H1 (cell line): ENCODE results near the gene SLC2A11. TPM values are rescaled to one million over a fixed set of nuclear protein-coding genes. Genes with fewer than 3 reads are reported as not detected.

ENCODE experiments used
- CTCF ChIA-PET: fragments of 300-600 bp; sonication (Branson Sonifier 250); formaldehyde crosslinking; loops from one replicate; lab custom pipeline; 2021; ENCODE audit not compliant: partially characterized antibody; lab: Charles Lee
- POLR2A ChIA-PET: fragments of 300-600 bp; sonication (Branson Sonifier 250); formaldehyde crosslinking; loops from one replicate; lab custom pipeline; 2021; ENCODE audit warnings: inconsistent platforms; ENCODE audit not compliant: partially characterized antibody; lab: Charles Lee
- DNase-seq, 2 experiments: peaks; one replicate each; pipeline versions ENCODE4 v3.0.0 to v3.0.0-alpha.2; 2010 to 2022; ENCODE audit warnings: low spot score in 2 of 2, low read depth in 1 of 2, mixed read lengths in 1 of 2
- FAIRE-seq: peaks from 2 replicates; lab custom pipeline; 2011; peaks lifted over from hg19 to GRCh38; lab: Jason Lieb, UNC
- H2AFZ ChIP-seq: 2 replicates; pipeline ENCODE4 v1.8.1; 2012; ENCODE audit warnings: low read length, inconsistent platforms
- H2AK5ac ChIP-seq: 2 replicates; pipeline ENCODE4 v1.6.1; 2013; ENCODE audit warnings: low read depth, low read length
- H2BK120ac ChIP-seq: replicated peaks from 2 replicates; pipeline ENCODE3; 2013; ENCODE audit warnings: low read depth, low read length, inconsistent platforms
- H2BK12ac ChIP-seq: 2 replicates; pipeline ENCODE4 v1.6.1; 2013; ENCODE audit warnings: low read depth, low read length
- H2BK15ac ChIP-seq: 2 replicates; pipeline ENCODE4 v1.6.1; 2013; ENCODE audit warnings: low read length
- H2BK20ac ChIP-seq: 2 replicates; pipeline ENCODE4 v1.6.1; 2013; ENCODE audit warnings: low read length
- H2BK5ac ChIP-seq: 2 replicates; pipeline ENCODE4 v1.6.1; 2013; ENCODE audit warnings: low read depth, low read length
- H3K14ac ChIP-seq: 2 replicates; pipeline ENCODE4 v1.6.1; 2013; ENCODE audit warnings: inconsistent platforms; ENCODE audit not compliant: insufficient read length
- H3K18ac ChIP-seq: 2 replicates; pipeline ENCODE4 v1.6.1; 2013; ENCODE audit warnings: low read length; ENCODE audit errors: extremely low read depth
- H3K23ac ChIP-seq: 2 replicates; pipeline ENCODE4 v1.6.1; 2013; ENCODE audit warnings: inconsistent platforms; ENCODE audit not compliant: insufficient read length
- H3K23me2 ChIP-seq: 2 replicates; pipeline ENCODE4 v1.6.1; 2013; ENCODE audit warnings: low read depth, low read length
- H3K27ac ChIP-seq: 2 replicates; pipeline ENCODE4 v1.6.1; 2011; ENCODE audit warnings: low read depth, low read length, inconsistent platforms
- H3K27me3 ChIP-seq, 4 experiments: replicated peaks in 1 of 4; 1 replicate in 1 of 4; 2 replicates in 3 of 4; pipeline versions ENCODE4 v1.6.1 to v1.8.1; 2011 to 2013; ENCODE audit warnings: low read length in 3 of 4, mild to moderate bottlenecking in 3 of 4, inconsistent platforms in 2 of 4, mixed read lengths in 2 of 4, moderate library complexity in 1 of 4; ENCODE audit not compliant: control insufficient read depth in 3 of 4, insufficient read depth in 3 of 4; ENCODE audit errors: extremely low read depth in 1 of 4
- H3K36me3 ChIP-seq, 4 experiments: 2 replicates each; pipeline versions ENCODE4 v1.6.1 to v1.8.1; 2011 to 2013; ENCODE audit warnings: mild to moderate bottlenecking in 4 of 4, low read length in 3 of 4, moderate library complexity in 2 of 4, control low read depth in 1 of 4, inconsistent platforms in 1 of 4; ENCODE audit not compliant: insufficient read depth in 4 of 4, control insufficient read depth in 2 of 4
- H3K4ac ChIP-seq: replicated peaks from 2 replicates; pipeline ENCODE3; 2013; ENCODE audit warnings: low read length, low read depth, mixed read lengths, inconsistent platforms; ENCODE audit not compliant: insufficient read length
- H3K4me1 ChIP-seq, 4 experiments: replicated peaks in 1 of 4; 1 replicate in 1 of 4; 2 replicates in 3 of 4; pipeline versions ENCODE4 v1.6.1 to v1.8.1; 2011 to 2013; ENCODE audit warnings: low read length in 3 of 4, inconsistent platforms in 2 of 4, mixed read lengths in 1 of 4; ENCODE audit not compliant: insufficient read depth in 4 of 4, control insufficient read depth in 3 of 4
- H3K4me2 ChIP-seq, 2 experiments: 2 replicates each; pipeline versions ENCODE4 v1.6.1 to v1.8.1; 2011 to 2013; ENCODE audit warnings: low read depth in 2 of 2, low read length in 2 of 2, control low read depth in 1 of 2, inconsistent platforms in 1 of 2, mild to moderate bottlenecking in 1 of 2; ENCODE audit not compliant: insufficient read depth in 1 of 2
- H3K4me3 ChIP-seq, 4 experiments: fragments of 200-600, 300-600 bp in 1 of 4; sonication (generic), shearing (Covaris generic), sonication (Bioruptor Twin) in 1 of 4; 2 replicates each; pipeline versions ENCODE4 v1.5.1 to v1.8.1; 2011 to 2016; ENCODE audit warnings: low read length in 4 of 4, low read depth in 3 of 4, control low read depth in 2 of 4, inconsistent platforms in 2 of 4, mild to moderate bottlenecking in 2 of 4, mixed read lengths in 1 of 4, moderate library complexity in 1 of 4; ENCODE audit not compliant: insufficient read depth in 2 of 4; ENCODE audit errors: extremely low read depth in 1 of 4
- H3K56ac ChIP-seq: replicated peaks from 2 replicates; pipeline ENCODE3; 2013; ENCODE audit warnings: low read depth, mild to moderate bottlenecking, mixed read lengths, low read length, inconsistent platforms; ENCODE audit not compliant: insufficient read length
- H3K79me1 ChIP-seq: 2 replicates; pipeline ENCODE4 v1.6.1; 2013; ENCODE audit warnings: low read depth, low read length, control low read depth
- H3K79me2 ChIP-seq, 2 experiments: 2 replicates each; pipeline versions ENCODE4 v1.6.1 to v1.8.1; 2012 to 2013; ENCODE audit warnings: low read length in 2 of 2, mild to moderate bottlenecking in 2 of 2, inconsistent platforms in 1 of 2; ENCODE audit not compliant: insufficient read depth in 2 of 2, control insufficient read depth in 1 of 2
- H3K9ac ChIP-seq, 4 experiments: replicated peaks in 1 of 4; 1 replicate in 1 of 4; 2 replicates in 3 of 4; pipeline versions ENCODE4 v1.6.1 to v1.8.1; 2011 to 2013; ENCODE audit warnings: low read depth in 3 of 4, low read length in 3 of 4, control low read depth in 2 of 4, mild to moderate bottlenecking in 2 of 4, moderate library complexity in 2 of 4, inconsistent platforms in 1 of 4; ENCODE audit errors: extremely low read depth in 1 of 4
- H3K9me3 ChIP-seq, 2 experiments: 2 replicates each; pipeline versions ENCODE4 v1.6.1 to v1.8.1; 2012 to 2013; ENCODE audit warnings: mild to moderate bottlenecking in 2 of 2, moderate library complexity in 2 of 2, control low read depth in 1 of 2, inconsistent platforms in 1 of 2, low read depth in 1 of 2, low read length in 1 of 2, mixed read lengths in 1 of 2; ENCODE audit not compliant: insufficient read depth in 2 of 2
- H4K20me1 ChIP-seq, 2 experiments: replicated peaks in 1 of 2; 2 replicates each; pipeline versions ENCODE3 to v1.8.1; 2011 to 2013; ENCODE audit warnings: inconsistent platforms in 2 of 2, low read length in 2 of 2, mild to moderate bottlenecking in 1 of 2; ENCODE audit not compliant: insufficient read depth in 2 of 2, control insufficient read depth in 1 of 2
- H4K5ac ChIP-seq: 2 replicates; pipeline ENCODE4 v1.6.1; 2013; ENCODE audit warnings: low read length, low read depth, mixed read lengths, inconsistent platforms; ENCODE audit not compliant: insufficient read length
- H4K8ac ChIP-seq: 2 replicates; pipeline ENCODE4 v1.8.0; 2013; ENCODE audit warnings: mild to moderate bottlenecking, moderate library complexity, low read length, inconsistent platforms; ENCODE audit not compliant: insufficient read depth; ENCODE audit errors: extremely low read depth
- H4K91ac ChIP-seq: replicated peaks from 2 replicates; pipeline ENCODE3; 2013; ENCODE audit warnings: low read length, mixed read lengths, inconsistent platforms; ENCODE audit not compliant: insufficient read length
- CBX8 ChIP-seq: fragments of 300-800, 300-1000 bp; sonication (generic); IDR thresholded peaks from 2 replicates; pipeline ENCODE4 v1.7.1; 2016; ENCODE audit warnings: low read depth, low read length, borderline replicate concordance
- CHD2 ChIP-seq: IDR thresholded peaks from 2 replicates; pipeline ENCODE4 v1.6.1; 2012; ENCODE audit warnings: low read length, improper control_type of control experiment
- POLR2A ChIP-seq, 2 experiments: IDR thresholded peaks; 1 replicate in 1 of 2; 2 replicates in 1 of 2; pipeline ENCODE4 v1.6.1; 2011; ENCODE audit warnings: low read depth in 2 of 2, low read length in 2 of 2, mild to moderate bottlenecking in 2 of 2; ENCODE audit errors: control extremely low read depth in 1 of 2
- RFX5 ChIP-seq: IDR thresholded peaks from 2 replicates; pipeline ENCODE4 v1.6.1; 2011; ENCODE audit warnings: low read depth, low read length, improper control_type of control experiment, borderline replicate concordance
- TAF1 ChIP-seq: IDR thresholded peaks from 2 replicates; pipeline ENCODE4 v1.6.1; 2011; ENCODE audit warnings: mild to moderate bottlenecking, low read depth, low read length
- WGBS, 2 experiments: shearing (Covaris generic) in 1 of 2; methylation state at CpG; one replicate each; pipeline versions ENCODE4 v1.1.6 to v1.1.7; 2013 to 2015; ENCODE audit warnings: low lambda C conversion rate in 2 of 2, mixed read lengths in 2 of 2, inconsistent platforms in 1 of 2, low coverage in 1 of 2, missing lambda C conversion rate in 1 of 2; ENCODE audit not compliant: insufficient replicate concordance in 2 of 2, insufficient coverage in 1 of 2, insufficient read length in 1 of 2; ENCODE audit errors: extremely low coverage in 1 of 2, missing lambda C conversion rate in 1 of 2; 5-methylcytosine and 5-hydroxymethylcytosine counted together
- polyA plus RNA-seq, 7 experiments: library from polyadenylated mRNA; depleted of rRNA in 3 of 7; stranded (reverse) in 5 of 7; unstranded in 2 of 7; fragments of >200 nt in 5 of 7; fragments of 200-250 nt in 2 of 7; gene quantifications; 1 replicate in 5 of 7; 2 replicates in 1 of 7; 4 replicates in 1 of 7; pipeline versions ENCODE4 v1.2.1 to v1.2.3, GENCODE V29; 2011 to 2013; ENCODE audit warnings: missing spikeins in 2 of 7, mixed read lengths in 2 of 7
- total RNA-seq: library from RNA; stranded (reverse); fragmentation: NEBNext Ultra II Directional; extraction: Animal tissue kit (Norgen Biotek cat#: 25700); gene quantifications from 2 replicates; pipeline ENCODE4 v1.2.1, GENCODE V29; 2021

The SLC2A11 gene
- total and polyA plus RNA-seq, 2 of the 8 experiments (the other 6 are each of a cell fraction or from before 2014, with no cell fraction given): 10.7 to 12.5 TPM

DNA sequence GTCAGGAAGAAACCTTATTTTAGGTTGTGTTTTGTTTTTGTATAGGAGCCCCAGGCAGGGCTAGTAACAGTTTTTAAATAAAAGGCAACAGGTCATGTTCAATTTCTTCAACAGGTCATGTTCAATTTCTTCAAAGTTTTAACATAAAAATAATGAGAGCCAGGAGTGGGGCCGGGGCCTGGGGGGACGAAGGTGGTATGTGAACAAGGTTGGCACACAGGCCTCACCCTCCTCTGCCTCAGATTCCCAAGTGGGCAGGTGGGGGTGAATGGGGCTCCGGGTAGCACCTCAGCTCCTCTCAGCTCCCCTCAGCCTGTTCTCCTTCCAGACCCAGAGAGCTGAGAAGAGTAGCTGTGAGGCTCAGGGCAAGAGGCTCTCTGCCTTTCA is 23.3 kb upstream of the SLC2A11 start:
- FAIRE-seq: no peak
- Histone ChIP-seq H3K79me1 (peaks cover 4% of the 10 kb centered on the region; the same call in 1 of the 2 replicates), H2AFZ (no peak overlapping the region), H3K56ac (no peak overlapping the region), H4K8ac (no peak overlapping the region), H3K27me3 (no peaks in the 10 kb centered on the region), H3K4me2 (no peak overlapping the region), H4K91ac (no peak overlapping the region), H3K36me3 (peaks cover 0 to 26% (median 9%) of the 10 kb centered on the region in 4 experiments; a peak in 4 of 8 replicates), H3K14ac (no peak overlapping the region), H2BK15ac (no peak overlapping the region), H2BK20ac (no peak overlapping the region), H4K5ac (no peak overlapping the region), H3K79me2 (no peaks in the 10 kb centered on the region; a peak in 1 of 4 replicates), H3K4ac (no peak overlapping the region), H3K27ac (no peak overlapping the region), H3K9me3 (no peaks in the 10 kb centered on the region), H3K9ac (no peak overlapping the region), H2AK5ac (no peak overlapping the region), H2BK120ac (no peak overlapping the region), H2BK12ac (no peak overlapping the region), H3K23ac (no peak overlapping the region), H2BK5ac (no peak overlapping the region), H3K18ac (no peak overlapping the region), H4K20me1 (peaks cover 6 to 24% of the 10 kb centered on the region in 2 experiments), H3K23me2 (peaks cover 10% of the 10 kb centered on the region; the same call in 1 of the 2 replicates), H3K4me1 (peaks cover 0 to 8% (median 6%) of the 10 kb centered on the region in 4 experiments; a peak in 5 of 7 replicates), H3K4me3 (no peak overlapping the region)
- whole genome bisulfite sequencing, 2 experiments: 94% methylated on average over 2 of the region's 3 CpGs; no CpG with 5 or more reads in 1 of the 2 experiments
- no peak for DNase-seq
- CTCF ChIA-PET: interaction anchor here (0.7 to 3.2 kb wide), 4 partner anchors 15 to 66 kb away, joined by 3 to 12 read pairs (median 4); partner anchors contain the start of gene MIF
- POLR2A ChIA-PET: interaction anchor here (0.8 to 1.8 kb wide), 3 partner anchors 10 to 45 kb away, joined by 3 to 6 read pairs (median 3); no protein-coding TSS in a partner anchor
- TF ChIP-seq TAF1: no peak
- no peak for TF ChIP-seq CHD2
- TF ChIP-seq CBX8: no peak
- no peak for TF ChIP-seq POLR2A (IDR thresholded peaks at IDR 0.05; ENCODE audit: control extremely low read depth in 1 of 2, low read depth in 2 of 2, low read length in 2 of 2)
- TF ChIP-seq RFX5: no peak
